Measurements from ENCODE around the gene VSIG2. TPM values are rescaled to one million over a fixed set of nuclear protein-coding genes. Genes with fewer than 3 reads are reported as not detected.

VSIG2 gene
- total and polyA plus RNA-seq, 12 donors: 0.55 to 2.3 (median 1.1) TPM

DNA sequence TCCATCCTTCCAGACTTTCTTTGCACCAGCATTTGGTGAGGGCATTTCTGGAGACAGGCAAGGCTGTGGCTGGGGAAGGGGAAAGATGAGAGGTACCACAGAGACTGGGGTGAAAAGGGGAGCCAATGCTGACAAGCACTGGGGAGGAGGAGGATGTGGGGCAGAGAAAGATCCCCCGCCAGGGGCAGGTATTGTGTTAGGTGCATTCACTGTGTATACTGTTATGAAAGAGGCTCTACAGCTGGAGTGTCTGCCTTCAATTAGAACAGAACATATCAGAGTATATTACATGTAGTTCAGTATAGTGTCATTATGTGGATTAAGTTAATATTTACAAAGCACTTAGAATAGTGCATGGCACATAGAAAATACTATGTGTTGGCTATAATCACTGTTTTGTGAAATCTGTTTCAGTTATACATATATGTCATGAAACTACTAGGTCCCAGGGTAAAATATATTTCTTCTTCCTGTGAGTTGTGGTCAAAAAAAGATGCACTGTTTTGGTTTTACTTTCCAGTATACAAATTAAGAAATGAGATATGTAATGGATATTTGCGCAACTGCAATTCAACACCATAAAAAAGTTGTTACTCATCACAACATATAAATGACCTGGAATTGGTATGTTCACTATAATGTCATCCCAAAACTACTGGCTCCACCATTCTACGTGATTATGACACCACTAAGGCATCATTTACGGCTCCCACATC, 39.7 kb upstream of the VSIG2 start:
- TF ChIP-seq, protein P1, sequence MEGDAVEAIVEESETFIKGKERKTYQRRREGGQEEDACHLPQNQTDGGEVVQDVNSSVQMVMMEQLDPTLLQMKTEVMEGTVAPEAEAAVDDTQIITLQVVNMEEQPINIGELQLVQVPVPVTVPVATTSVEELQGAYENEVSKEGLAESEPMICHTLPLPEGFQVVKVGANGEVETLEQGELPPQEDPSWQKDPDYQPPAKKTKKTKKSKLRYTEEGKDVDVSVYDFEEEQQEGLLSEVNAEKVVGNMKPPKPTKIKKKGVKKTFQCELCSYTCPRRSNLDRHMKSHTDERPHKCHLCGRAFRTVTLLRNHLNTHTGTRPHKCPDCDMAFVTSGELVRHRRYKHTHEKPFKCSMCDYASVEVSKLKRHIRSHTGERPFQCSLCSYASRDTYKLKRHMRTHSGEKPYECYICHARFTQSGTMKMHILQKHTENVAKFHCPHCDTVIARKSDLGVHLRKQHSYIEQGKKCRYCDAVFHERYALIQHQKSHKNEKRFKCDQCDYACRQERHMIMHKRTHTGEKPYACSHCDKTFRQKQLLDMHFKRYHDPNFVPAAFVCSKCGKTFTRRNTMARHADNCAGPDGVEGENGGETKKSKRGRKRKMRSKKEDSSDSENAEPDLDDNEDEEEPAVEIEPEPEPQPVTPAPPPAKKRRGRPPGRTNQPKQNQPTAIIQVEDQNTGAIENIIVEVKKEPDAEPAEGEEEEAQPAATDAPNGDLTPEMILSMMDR (IDR thresholded peaks at IDR 0.05): no peak
- Histone ChIP-seq H3K9me3 (no peaks in the 10 kb centered on the region), H3K27ac (no peak overlapping the region), H3K27me3 (no peaks in the 10 kb centered on the region), H3K4me1 (peaks cover 2 to 28% (median 15%) of the 10 kb centered on the region in 9 donors), H3K4me3 (no peak overlapping the region), H3K36me3 (no peaks in the 10 kb centered on the region)
- DNase-seq (no peak), ATAC-seq (no peak)
- WGBS, 2 donors: 76 to 92% methylated on average over 4 of the region's 4 CpGs
- intact Hi-C loops (cut with DNase I): loop anchor here in 1 of 10 donors (10.0 kb wide), 1 partner anchor 127 kb away; no protein-coding TSS in a partner anchor

DNA sequence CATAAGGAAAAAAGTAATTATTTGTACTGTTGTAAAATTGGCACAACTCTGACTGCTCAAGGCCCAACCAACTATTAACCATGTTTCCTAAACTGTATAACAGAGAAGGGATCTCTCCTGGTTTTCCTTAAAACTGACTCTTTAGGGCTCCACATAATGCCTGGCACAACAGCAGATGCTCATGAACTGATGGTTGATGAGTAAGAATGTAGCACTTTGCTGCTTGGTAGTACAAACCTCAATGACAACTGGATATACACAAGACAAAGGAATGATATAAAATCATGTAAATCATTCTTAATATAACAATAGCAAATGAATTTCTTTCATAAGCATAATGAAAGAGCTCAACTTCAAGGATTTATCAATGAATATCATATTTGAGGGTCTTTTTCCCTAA, 36.5 kb upstream of the VSIG2 start:
- Histone ChIP-seq H3K9me3 (no peaks in the 10 kb centered on the region), H3K27me3 (no peaks in the 10 kb centered on the region), H3K36me3 (no peaks in the 10 kb centered on the region), H3K4me3 (no peak overlapping the region), H3K4me1 (peaks cover under 1 to 15% (median 10%) of the 10 kb centered on the region in 9 donors), H3K27ac (no peak overlapping the region)
- TF ChIP-seq, protein P1 (IDR thresholded peaks at IDR 0.05): no peak
- no peak for ATAC-seq
- no peak for DNase-seq
- intact Hi-C loops (cut with DNase I): no loop called here

DNA sequence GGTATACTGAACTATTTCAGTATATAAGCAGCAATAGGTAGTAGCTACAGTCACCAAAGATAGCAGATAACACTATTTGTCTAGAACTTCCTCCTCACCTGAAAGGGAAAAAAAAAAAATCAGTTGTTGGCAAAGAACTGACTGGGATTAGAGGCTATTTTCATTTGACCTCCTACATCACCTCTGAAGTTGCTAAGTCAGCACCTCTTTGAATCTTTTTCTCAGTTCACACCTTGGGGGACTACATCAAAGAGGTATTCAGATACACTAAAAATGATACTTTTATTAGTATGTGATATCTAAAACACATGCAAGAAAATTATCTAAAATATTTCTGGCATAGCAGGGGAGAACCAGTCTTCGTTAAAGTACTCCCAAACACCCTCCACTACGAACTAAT, 32.0 kb upstream of the VSIG2 start:
- Histone ChIP-seq H3K9me3 (no peaks in the 10 kb centered on the region), H3K4me1 (no peaks in the 10 kb centered on the region), H3K4me3 (no peak overlapping the region), H3K36me3 (no peaks in the 10 kb centered on the region), H3K27ac (no peak overlapping the region), H3K27me3 (no peaks in the 10 kb centered on the region)
- intact Hi-C loops (cut with DNase I): no loop called here
- WGBS, 2 donors: 95 to 97% methylated on average over 2 of the region's 2 CpGs
- DNase-seq (no peak), ATAC-seq (no peak)
- TF ChIP-seq, protein P1 (IDR thresholded peaks at IDR 0.05): no peak

DNA sequence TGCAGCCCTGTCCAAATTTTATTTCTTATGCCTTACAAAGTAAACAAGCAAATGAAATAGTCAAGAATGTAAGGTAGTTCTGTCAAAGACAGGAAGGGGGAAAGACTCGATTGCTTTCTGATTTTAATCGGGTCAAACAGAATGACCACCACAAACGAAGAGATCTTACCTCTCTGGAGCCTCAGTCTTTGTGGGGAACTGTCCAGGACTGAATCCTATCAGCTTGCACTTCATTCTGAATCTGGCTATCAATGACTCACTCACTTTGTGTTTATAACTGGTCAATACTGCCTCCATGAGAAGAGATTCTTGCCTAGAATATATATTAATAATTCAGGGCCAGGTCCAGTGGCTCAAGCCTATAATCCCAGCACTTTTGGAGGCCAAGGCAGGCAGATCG, 30.9 kb upstream of the VSIG2 start:
- Histone ChIP-seq H3K4me1 (no peaks in the 10 kb centered on the region), H3K4me3 (no peak overlapping the region), H3K27me3 (no peaks in the 10 kb centered on the region), H3K9me3 (no peaks in the 10 kb centered on the region), H3K36me3 (peaks cover 0 to 9% (median 0%) of the 10 kb centered on the region in 9 donors), H3K27ac (no peak overlapping the region)
- TF ChIP-seq, protein P1 (IDR thresholded peaks at IDR 0.05): no peak
- WGBS, 2 donors: 94 to 95% methylated on average over 4 of the region's 4 CpGs
- ATAC-seq (no peak), DNase-seq (no peak)
- intact Hi-C loops (cut with DNase I): no loop called here

All from heart right ventricle (tissue), 16 donors.